ENCODE data around the gene TP73.

Gene TP73

DNA sequence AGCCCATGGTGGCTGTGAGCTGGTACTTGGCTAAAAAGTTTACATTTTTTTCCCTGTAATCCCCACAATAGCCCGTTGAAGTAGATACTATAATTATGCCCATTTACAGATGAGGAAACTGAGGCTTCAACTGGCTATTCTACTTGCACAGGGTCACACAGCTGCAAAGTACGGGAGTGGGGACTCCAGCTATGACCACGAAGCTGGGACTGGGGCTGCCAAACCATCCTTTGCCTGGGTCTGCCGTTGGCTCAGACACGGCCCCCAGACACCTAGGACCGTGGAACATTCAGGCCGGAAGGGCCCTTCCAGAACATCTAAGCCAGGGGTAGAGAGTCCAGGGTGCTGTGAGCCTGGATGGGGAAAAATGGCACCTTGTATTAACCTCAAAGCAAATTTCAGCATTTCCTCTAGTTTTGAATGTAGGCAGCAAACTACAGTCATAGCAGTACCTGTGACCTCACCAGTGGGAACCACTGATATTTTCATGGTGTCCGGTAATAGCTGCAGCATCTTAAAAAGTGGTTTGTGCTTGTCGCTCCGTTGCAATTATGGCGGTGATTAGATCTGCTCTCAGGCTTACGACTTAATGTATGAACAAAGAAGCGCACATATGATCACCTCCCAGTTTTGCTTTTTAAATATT, 4.3 kb downstream of the TP73 start:
- no peak for DNase-seq

DNA sequence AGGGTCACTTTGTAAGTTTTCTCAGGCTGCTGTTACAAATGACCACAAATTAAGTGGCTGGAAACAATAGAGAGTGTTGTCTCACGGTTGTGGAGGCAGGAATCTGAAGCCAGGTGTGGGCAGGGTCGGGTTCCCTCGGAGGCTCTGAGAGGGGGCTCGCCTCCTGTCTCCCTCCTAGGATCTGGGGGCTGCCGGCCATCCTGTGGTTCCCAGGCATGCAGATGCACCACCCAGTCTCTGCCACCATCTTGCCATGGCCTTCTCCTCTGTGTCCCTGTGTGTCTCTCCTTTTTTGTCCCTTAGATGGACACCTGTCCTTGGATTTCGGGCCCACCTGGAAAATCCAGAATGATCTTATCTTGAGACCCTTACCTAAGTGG, 4.8 kb downstream of the TP73 start:
- no peak for DNase-seq

DNA sequence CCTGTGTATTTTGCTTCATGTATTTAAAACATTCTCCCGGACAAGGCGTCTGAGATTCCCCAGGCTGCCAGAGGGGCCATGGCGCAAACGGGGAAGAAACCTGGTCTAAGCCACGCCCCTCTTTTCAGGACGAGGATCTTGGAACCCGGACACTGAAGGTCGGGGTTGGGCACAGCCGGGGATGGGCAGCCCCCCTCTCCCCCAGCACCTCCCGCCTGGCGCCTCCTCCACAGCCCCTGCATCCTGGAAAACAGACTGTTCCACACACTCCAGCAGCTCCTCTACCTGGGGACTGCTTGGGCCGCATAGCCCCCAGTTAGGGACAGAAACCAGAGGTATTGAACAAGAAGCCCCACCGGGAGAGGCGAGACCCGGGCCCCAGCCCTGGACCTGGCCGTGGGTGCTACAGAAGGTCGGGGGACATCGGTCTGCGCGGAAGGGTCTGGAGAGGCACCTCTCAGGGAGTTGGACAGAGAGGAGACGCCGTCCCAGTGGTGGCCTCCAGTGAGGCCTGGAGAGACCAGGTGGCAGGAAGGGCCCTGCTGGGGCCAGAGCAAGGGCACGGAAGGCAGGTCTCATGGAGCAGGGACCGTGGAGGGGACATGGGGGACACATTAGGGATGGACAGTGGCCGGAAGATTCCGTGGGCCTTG, 5.4 kb downstream of the TP73 start:
- DNase-seq, result no peak

DNA sequence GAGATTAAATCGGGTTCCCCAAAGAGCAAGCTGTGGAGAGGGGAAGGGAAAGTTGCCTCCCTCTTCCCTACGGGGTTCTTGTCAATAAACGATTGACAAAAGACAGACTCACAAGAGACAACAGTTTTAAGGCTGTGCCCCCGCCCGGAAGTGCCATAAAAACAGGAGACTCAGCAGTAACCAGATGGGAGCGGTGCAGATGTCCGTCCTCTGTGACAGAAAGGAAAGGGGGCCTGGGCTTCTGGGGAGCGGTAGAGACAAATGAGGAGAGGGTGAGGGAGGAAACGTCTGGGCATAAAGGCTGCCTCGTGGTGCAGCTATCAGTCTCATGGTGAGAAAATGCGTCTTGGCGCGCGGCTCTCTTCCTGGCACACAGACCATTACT, 5.9 kb downstream of the TP73 start:
- DNase-seq, result no peak

DNA sequence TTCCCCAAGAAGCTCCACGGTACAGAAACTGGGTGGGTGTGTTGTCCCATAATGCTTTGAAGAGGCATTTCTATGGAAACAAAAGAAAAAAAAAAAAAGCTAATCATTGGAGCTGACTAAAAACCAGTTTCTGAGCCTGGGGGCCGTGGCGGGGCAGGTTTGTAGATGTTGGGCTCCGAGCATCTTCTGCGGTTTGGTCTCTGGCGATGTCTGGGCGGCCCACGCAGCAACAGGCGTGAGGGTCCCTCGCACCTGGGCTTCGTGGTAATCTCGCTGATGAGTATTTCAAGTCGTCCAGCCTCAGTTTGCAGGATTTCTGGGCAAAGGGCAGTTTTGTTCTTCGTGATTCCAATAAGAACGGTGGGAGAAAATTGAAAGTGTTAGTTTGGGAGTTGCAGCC, 6.8 kb downstream of the TP73 start:
- DNase-seq, result no peak

DNA sequence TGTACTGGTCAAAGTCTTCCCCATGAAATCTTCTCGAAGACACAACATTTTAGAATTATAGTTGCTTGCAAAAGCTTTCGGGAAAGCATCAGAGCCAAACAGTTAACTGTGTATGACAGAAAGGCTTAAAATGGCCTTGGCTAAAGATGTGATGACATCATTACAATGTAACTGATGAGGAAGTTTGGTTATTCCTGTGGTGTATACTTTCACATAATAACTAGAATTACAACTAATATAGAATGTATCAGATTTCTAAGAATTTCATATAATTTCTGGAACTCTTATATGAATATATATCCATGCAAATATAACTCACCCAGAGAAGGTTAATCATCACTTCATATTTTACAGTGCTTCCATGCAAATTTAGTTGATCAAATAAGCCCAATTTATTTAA, 8.4 kb downstream of the TP73 start:
- DNase-seq, result no peak

DNA sequence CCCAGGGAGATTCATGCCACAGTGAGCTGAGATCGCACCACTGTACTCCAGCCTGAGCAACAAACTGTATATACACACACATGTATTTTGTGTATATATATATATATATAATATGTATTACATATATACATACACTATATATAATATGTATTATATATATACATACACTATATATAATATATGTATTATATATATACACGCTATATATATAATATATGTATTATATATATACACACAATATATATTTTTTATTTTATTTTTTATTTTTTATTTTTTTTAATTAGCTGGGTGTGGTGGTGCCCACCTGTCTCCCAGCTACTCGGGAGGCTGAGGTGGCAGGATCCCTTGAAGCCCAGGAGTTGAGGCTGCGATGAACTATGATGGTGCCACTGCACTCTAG, 9.3 kb downstream of the TP73 start:
- DNase-seq, result no peak

DNA sequence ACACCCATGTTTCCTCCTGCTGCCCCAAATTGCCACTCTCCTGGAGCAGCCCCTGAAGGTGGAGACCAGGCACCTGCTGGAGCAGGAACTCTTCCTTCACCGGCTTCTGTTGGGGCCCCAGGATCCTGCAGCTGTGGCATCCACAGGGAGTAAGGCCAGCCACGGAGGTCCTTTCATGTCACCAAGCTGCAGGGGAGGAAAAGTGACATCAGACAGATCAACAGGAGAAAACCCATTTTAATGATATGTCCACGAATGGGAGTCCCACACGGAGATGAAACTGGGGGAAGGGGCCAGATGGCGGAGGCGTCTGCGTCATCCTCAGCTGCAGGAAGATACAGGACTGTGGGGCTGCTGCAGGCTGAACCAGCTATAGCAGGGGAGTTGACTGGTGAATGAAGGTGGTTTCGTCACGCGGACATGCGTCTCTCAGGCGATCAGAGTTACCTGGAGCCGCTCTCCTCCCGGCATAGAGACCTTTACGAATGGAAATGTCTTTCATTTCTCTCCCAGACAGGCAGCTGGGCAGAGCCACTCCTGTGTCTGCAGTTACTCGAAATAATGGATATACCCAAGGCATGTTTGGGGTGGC, 9.9 kb downstream of the TP73 start:
- no peak for DNase-seq

DNA sequence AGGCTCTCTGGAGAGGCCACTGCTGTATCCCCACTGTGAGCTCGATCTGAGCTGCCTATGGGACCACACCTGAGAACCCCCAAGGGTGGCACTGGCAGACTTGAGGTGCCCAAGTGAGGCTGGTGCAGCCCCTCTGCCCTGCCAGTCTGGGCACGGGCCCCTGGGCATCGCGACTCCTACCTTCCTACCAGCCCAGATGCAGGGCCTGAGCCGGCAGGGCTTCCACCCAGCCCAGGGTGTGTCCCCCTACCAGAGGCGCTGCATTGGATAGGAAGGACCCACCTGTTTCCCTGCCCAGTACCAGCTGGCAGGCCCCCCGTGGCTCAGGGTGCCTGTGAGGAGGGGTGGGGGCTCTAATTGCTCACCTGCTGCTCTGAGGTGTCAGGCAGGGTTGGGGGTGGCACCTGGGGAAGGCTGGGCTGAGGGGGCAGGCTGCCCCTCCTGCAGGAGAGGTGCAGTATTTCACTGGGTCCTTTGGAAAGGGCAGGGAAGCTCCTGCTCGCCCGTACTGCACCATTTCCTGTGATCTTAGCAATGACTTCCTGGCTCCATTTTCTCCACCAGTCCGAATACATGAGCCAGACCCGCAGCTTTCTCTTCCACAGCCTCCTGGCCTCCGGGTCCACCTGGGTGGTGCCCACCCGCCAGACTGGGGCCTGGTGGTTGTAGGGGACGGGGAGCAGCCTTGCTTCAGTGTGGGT, 11.8 kb downstream of the TP73 start:
- no peak for DNase-seq

DNA sequence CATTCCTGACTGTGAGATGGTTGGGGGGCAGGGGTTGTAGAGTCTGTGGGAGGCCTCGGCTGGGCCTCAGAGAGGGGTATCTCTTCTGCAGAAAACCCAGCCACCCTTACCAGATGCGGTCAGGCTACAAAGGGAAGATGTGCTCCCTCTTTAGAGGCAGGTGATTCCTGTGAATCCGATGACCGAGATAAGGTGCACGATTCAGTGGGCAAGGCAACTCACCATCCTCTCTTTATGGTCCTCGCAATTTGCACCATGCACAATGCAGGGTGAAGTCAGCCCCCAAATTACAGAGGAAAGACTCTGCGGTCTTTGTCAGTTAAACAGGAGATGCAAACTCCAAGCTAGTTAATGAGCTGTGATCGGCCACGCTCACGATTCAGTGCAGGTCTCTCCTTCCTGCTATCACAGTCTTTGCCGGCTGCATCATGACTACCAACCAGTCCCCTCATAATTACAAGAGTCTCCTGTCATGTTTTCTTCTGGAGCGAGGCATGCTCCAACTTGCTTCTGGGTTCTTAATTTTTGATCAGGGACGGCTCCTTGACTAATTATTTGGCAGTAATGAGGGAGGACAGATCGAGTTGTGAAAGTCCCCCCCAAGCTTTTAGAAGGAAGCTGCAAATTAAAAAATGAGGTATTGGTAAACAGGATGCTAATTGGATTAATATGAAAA, 12.5 kb downstream of the TP73 start:
- no peak for DNase-seq

DNA sequence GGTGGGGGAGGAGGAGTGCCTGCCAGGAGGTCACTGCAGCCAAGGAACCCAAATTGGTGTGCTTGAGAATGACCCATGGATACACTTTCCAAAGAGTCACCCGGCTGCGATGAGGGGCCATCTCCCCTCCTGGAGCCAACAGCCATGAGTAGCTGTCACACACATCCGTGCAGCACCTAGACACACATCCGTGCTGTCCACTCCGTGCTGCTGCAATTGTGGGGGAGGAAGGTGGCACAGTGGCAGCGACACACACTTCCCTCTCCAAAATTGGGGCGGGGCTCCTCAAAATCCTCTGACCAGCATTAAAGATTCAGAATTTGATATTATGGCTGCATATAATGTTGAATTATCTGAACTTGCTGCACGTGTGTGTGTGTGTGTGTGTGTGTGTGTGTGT, 15.8 kb downstream of the TP73 start:
- DNase-seq, result no peak

DNA sequence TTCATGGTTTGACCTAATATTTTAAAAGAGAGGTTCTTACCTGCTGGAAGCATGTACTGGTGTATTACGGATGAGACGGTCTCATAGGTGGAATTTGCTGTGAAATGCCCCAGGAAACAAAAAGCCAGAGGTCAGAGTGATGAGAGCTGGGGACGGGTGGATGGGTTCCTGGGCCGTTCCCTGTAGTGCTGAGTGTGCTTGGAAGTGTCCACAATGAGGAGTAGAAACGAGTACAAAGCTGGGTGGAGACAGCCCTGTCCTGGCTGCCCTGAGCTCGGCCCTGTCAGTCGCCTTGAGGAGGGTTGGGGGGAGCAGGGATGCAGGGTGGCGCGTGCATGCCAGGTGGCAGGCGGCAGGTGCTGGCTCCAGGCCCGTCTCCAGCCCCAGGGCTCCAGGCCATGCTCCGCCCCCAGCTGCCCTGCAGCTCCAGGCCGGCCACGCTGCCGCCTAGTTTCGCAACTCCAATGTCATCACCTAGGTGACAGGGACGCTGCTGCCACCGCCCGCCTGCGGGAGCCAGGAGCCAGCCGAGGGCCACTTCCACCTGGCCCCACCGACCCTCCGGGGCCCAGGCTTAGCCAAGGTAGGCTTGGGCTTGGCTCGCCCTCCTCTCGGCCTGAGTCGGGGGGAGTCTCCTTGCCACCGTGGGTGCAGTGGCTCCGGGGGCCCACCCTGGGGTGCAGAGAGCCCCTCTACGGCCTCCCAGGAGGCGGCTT, 16.4 kb downstream of the TP73 start:
- DNase-seq, result no peak

DNA sequence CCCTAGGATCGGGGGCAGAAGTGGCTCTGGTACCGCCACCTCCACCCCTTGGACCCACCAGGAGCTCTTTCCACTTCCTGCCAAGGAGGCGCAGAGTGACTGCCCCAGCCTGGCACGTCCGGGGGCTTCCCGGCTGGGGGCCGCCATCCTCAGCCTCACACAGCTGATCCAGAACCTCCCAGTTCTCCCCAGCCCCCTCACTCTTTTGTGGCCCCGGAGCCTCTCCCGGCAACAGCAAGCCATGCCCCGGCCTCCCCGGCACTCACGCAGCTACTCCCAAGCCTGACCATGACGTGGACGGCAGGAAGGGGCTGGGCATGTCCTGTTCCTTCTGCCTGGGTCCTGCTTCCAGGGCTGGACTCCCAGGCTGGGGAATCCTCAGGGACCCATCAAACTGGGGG, 17.1 kb downstream of the TP73 start:
- DNase-seq, result no peak

DNA sequence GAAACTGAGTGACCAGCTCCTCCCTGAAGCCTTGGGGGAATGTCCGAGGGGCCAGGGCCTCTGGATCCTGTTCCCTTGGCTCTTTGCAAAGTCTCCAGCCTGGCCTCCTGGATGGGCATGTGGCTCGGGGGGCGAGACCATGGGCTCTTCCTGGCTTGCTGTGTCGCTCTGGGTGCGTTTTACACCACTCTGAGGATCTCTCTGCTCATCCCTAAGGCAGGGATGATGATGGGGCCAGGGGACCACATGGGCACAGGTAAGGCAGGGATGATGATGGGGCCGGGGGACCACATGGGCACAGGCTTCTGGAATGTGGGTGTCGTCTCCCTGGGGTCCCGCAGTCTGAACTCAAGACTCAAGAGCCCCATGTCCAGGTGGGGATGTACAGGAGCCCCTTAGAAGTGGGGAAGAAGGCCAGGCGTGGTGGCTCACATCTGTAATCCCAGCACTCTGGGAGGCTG, 17.7 kb downstream of the TP73 start:
- no peak for DNase-seq

DNA sequence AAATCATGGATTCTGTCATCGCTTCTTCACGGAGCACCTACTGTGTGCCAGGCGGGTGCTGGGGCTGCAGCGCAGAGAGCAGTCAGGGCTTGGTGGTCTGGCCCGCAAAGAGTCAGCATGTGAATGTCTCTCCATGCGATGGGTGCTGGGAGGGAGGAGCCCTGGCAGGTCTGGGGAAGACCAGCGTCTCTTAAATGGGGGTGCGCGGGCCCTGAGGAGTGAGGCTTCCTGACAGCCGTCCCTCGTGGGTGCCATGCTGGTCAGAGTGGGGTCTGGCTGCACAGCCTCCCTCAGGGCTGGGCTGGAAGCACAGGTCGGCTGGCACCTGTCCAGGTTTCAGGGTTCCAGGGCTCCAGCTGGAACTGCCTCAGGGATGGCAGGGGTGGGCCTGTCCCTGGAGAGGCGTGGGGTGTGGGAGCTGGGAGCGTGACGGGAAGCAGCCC, 18.5 kb downstream of the TP73 start:
- no peak for DNase-seq

DNA sequence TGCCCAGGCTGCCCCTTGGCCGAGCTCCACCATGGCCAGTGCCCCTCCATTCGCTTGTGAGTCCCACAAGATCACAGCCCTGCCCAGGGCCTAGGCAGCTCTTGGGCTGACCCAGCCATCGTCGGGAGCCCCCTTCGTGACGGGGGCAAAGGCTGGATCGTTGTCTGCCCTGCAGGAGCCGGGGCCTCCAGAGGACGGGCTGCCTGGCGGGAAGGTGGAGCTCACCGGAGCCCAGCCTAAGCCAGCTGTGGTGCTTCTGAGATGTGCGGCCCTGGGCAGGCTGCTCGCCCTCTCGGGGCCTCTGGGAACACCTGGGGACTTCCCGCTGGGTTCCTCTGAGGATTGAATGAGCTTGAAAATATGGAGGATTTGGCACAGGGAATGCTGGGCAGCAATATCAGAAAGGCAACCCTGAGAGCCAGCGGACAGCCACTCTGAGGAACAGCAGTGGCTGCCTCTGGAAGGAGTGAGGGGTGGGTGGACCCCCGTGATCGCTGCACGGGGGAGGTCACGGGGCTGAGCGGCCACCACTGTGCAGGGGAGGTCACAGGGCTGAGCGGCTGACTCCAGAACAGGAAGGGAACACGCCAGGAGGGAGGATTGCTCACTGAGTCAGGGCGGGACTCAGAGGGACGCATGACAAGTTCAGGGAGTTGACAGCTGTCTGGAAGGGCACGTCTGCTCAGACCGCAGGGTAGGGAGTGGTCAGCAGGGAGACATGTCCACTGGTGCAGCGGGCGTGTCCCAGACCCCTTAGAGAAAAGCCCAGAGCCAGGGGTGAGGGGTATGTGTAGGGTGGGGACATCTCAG, 19.3 kb downstream of the TP73 start:
- DNase-seq, result no peak

DNA sequence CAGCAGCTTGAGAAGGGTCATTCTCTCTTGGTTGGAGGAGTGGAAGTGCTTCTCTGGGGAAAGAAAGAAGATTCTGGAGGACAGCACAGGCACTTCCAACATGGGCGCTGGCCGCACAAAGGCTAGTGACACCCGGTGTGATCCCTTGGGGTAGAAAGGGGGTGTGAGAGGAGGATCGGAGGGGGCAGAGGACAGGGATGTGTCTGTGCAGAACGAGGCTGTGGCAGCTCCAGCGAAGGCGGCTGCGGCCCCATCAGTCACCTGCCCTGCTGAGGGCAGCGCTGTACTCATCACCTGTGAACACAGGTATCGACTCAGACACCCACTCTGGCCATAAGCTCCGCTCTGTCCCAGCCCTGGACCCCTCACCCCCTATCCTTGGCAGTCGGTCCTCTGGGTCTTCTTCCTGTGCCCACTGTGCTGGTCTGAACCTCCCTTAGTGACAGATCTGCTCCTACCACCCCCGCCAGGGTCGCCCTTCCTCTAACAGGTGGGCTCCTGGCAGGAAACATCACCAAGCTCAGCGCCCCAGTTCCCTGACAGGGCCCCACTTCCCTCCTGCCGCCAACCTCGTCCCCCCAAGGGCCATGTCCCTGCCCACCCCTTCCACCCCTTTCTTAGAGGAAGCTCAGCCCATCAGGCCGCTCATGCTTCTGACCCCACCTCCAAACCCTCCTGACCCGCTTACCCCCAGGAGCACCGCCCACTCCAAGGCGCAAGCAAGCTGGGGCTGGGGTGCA, 20.1 kb downstream of the TP73 start:
- no peak for DNase-seq

DNA sequence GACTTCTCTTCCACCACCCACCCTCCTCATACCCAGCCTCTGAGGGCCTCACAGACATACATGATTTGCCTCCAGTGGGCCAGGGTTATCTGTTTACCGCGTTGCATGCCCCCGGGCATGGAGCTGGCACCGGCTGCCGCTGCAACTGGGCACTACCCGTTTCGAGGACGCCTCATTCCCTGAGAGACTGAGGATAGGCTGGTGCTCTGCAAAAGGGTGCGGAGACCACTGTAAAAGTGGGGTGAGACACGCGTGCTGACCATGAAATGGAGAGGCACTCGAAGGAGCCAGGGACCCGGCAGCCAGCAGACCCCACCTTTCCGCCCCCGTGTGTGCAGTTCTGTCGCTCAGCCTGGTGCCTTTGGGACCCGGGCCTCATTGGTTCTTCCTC, 20.6 kb downstream of the TP73 start:
- no peak for DNase-seq

DNA sequence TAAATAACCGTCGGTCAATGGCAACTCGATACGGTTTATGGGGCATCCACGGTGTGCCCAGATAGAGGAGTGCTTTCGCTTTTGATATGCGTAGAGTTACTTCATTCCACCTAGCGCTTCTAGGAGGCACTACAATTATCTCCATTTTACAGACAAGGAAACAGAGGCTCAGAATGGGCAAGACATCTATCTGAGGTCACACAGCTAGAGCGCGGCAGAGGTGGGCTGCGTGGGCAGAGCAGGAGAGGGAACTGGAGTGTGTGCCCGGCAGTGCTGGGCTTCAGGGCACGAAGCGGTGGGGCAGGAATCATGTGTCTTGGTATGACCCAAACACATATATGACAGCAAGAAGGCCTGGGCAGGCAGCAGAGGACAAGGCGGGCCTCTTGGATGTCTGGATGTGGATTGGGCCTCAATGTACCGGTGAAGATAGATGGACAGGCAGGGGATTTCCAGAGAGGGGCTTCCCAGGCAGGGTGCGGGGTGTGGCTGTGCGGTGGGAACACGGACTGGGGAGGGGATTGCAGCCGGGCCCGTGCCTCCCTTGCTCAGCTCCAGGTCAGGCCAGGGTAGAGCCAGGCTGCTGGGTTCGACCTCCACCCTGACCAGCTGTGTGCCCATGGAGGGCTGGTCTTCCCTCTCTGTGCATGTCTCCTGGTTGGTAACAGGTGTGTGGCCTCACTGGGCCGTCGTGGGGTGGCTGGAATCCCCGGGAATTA, 21.2 kb downstream of the TP73 start:
- DNase-seq, result no peak

All from stimulated activated naive CD4-positive, alpha-beta T cell treated with Interleukin-2 at 50 U/mL for 16 hours (primary cell).